Psoas muscle (tissue), 8 donors: ENCODE data around the gene IDUA. TPM values are rescaled to one million over a fixed set of nuclear protein-coding genes. Genes with fewer than 3 reads are reported as not detected.
"Not testable (repeated sequence)": the region's sequence is repeated elsewhere in the genome, so short reads cannot be mapped to it uniquely, and the experiment has no call there.

Experiments
- ATAC-seq, 4 donors: fragments of 200-7000 bp; cut with Tn5 transposase; one replicate each; pipeline ENCODE4 v1.9.1; 2020; ENCODE audit warnings: moderate library complexity in 3 of 4, mild to moderate bottlenecking in 2 of 4
- DNase-seq, 2 donors: peaks; one replicate each; pipeline ENCODE4 v3.0.0-alpha.2; 2020
- H3K27ac ChIP-seq: fragments of 200-600 bp; one replicate; pipeline ENCODE4 v1.8.0; 2022
- H3K27me3 ChIP-seq, 3 donors: fragments of 200-600 bp in 1 of 3; one replicate each; pipeline versions ENCODE4 v1.6.1 to v1.8.0; 2013 to 2022; ENCODE audit warnings: low read length in 2 of 3, mild to moderate bottlenecking in 2 of 3, moderate library complexity in 1 of 3; ENCODE audit not compliant: insufficient read depth in 3 of 3
- H3K36me3 ChIP-seq, 2 donors: fragments of 200-600 bp in 1 of 2; one replicate each; pipeline versions ENCODE4 v1.6.1 to v1.8.0; 2013 to 2022; ENCODE audit warnings: low read depth in 1 of 2, mild to moderate bottlenecking in 1 of 2, moderate library complexity in 1 of 2; ENCODE audit not compliant: insufficient read depth in 1 of 2
- H3K4me1 ChIP-seq: fragments of 200-600 bp; one replicate; pipeline ENCODE4 v1.8.0; 2022
- H3K4me3 ChIP-seq: fragments of 200-600 bp; one replicate; pipeline ENCODE4 v1.8.0; 2022; ENCODE audit warnings: mild to moderate bottlenecking
- H3K9me3 ChIP-seq: fragments of 200-600 bp; one replicate; pipeline ENCODE4 v1.8.0; 2022
- CTCF ChIP-seq: fragments of 200-600 bp; IDR thresholded peaks from one replicate; pipeline ENCODE4 v1.8.0; 2022; ENCODE audit warnings: antibody characterized with exemption
- WGBS, 3 donors: extraction: QIAGEN DNeasy Blood & Tissue Kit; methylation state at CpG; one replicate each; pipeline versions ENCODE4 v1.1.6 to v1.1.7; 2013; 5-methylcytosine and 5-hydroxymethylcytosine counted together
- intact Hi-C, 2 donors: fragments of 100-400 bp; cut with DNase I; formaldehyde crosslinking; loops; one replicate each; pipeline versions ENCODE4 v1.11.0 to v1.14.2; 2022
- polyA plus RNA-seq, 3 donors: library from polyadenylated mRNA; stranded (reverse); fragments of 200-250 nt; gene quantifications; one replicate each; pipeline ENCODE4 v1.2.3, GENCODE V29; 2013
- total RNA-seq, 4 donors: library from RNA; stranded (reverse); fragmentation: NEBNext Ultra II Directional in 2 of 4; extraction: Animal tissue kit (Norgen Biotek cat#: 25700) in 2 of 4; gene quantifications; one replicate each; pipeline versions ENCODE4 v1.2.1 to v1.2.4, GENCODE V29; 2021 to 2023
- donor health status: healthy with polysubstance abuse.
- donor health status: DM: no; HTN: no; CAD: no; lungs with moderate emphysema.
- donor health status: Bipolar disorder and iron deficiency.
- donor health status: healthy.
- donor health status: DM: yes; HTN: yes; CAD: no.
- donor health status: DM: no; HTN: no; CAD: no.
- donor health status: DM: no; HTN: no; CAD: no.
- donor health status: DM: yes; HTN: yes; CAD: no.

The IDUA gene
- total and polyA plus RNA-seq, 7 donors = 1.3 to 6.0 (median 5.1) TPM

GRCh38 chr4:1050486-1051213 is 63.8 kb downstream of the IDUA start:
- H3K27me3 ChIP-seq = peaks cover 0 to 65% (median 14%) of the 10 kb centered on the region in 3 donors
- H3K27ac ChIP-seq = no peak overlapping the region
- DNase-seq = peak in 1 of 2 donors; percentile 11
- H3K4me3 ChIP-seq = no peak overlapping the region
- H3K36me3 ChIP-seq = no peaks in the 10 kb centered on the region
- intact Hi-C loops = no loop called here
- ATAC-seq = no peak
- no peak for TF ChIP-seq CTCF
- no peaks in the 10 kb centered on the region for H3K9me3 ChIP-seq
- H3K4me1 ChIP-seq = peaks cover 7% of the 10 kb centered on the region
- 73 to 84% (median 74%) methylated on average over 40 of the region's 40 CpGs for WGBS, 3 donors

GRCh38 chr4:1051472-1051871 is 64.6 kb downstream of the IDUA start:
- no peak for ATAC-seq
- Histone ChIP-seq H3K4me3 (no peak overlapping the region), H3K9me3 (no peaks in the 10 kb centered on the region), H3K4me1 (peaks cover 7% of the 10 kb centered on the region), H3K36me3 (no peaks in the 10 kb centered on the region), H3K27ac (no peak overlapping the region), H3K27me3 (peaks cover 0 to 69% (median 14%) of the 10 kb centered on the region in 3 donors)
- no peak for DNase-seq
- no peak for TF ChIP-seq CTCF
- 57 to 68% (median 62%) methylated on average over 9 of the region's 9 CpGs for WGBS, 3 donors
- intact Hi-C loops = no loop called here

GRCh38 chr4:1052231-1052671 is 65.4 kb downstream of the IDUA start:
- Histone ChIP-seq H3K4me3 (no peak overlapping the region), H3K9me3 (no peaks in the 10 kb centered on the region), H3K27me3 (peaks cover 0 to 72% (median 15%) of the 10 kb centered on the region in 3 donors), H3K4me1 (peaks cover 7% of the 10 kb centered on the region), H3K27ac (no peak overlapping the region), H3K36me3 (no peaks in the 10 kb centered on the region)
- WGBS, 3 donors = 40 to 54% (median 46%) methylated on average over 15 of the region's 15 CpGs
- ATAC-seq = no peak
- no peak for DNase-seq
- intact Hi-C loops = no loop called here
- TF ChIP-seq CTCF = no peak

GRCh38 chr4:1053080-1053661 is 66.3 kb downstream of the IDUA start:
- Histone ChIP-seq H3K27ac (no peak overlapping the region), H3K36me3 (no peaks in the 10 kb centered on the region), H3K9me3 (no peaks in the 10 kb centered on the region), H3K27me3 (peaks cover 0 to 71% (median 15%) of the 10 kb centered on the region in 3 donors), H3K4me1 (peaks cover 7% of the 10 kb centered on the region), H3K4me3 (peak overlapping the region; percentile 13)
- ATAC-seq (peak; percentile 39 to 83 (median 57)), DNase-seq (no peak)
- WGBS, 3 donors = 16 to 27% (median 18%) methylated on average over 24 of the region's 24 CpGs
- intact Hi-C loops = no loop called here
- no peak for TF ChIP-seq CTCF

- WGBS, 3 donors = 22 to 31% (median 28%) methylated on average over 6 to 7 of the region's 7 CpGs
- intact Hi-C loops, H3K4me1 ChIP-seq, H3K27ac ChIP-seq, H3K9me3 ChIP-seq, DNase-seq, H3K36me3 ChIP-seq, ATAC-seq, H3K4me3 ChIP-seq: not testable (repeated sequence)
- H3K27me3 ChIP-seq = peaks cover 0 to 71% (median 13%) of the 10 kb centered on the region in 3 donors
These were observed 67.0 kb downstream of the IDUA start for GRCh38 chr4:1053891-1054290.

Other genes with a start within 250 kb of the IDUA start
- 1 to 10 TPM; 1.3 to 1.6 (median 1.5) TPM for gene CPLX1, start 160.9 kb upstream of the IDUA start, total RNA-seq
- gene CPLX1, start 160.9 kb upstream of the IDUA start, polyA plus RNA-seq = 1 to 10 TPM in 1 of 3 donors, under 1 TPM in 2; 0.44 to 2.3 (median 0.66) TPM
- 10 to 100 TPM; 20.9 to 46.7 (median 29.9) TPM for gene GAK, start 54.7 kb upstream of the IDUA start, total RNA-seq
- gene GAK, start 54.7 kb upstream of the IDUA start, polyA plus RNA-seq = 10 to 100 TPM; 25.7 to 55.8 (median 38.7) TPM
- gene TMEM175, start 54.6 kb upstream of the IDUA start, total RNA-seq = 10 to 100 TPM; 11.7 to 15.3 (median 14.7) TPM
- 10 to 100 TPM in 2 of 3 donors, 1 to 10 TPM in 1; 8.7 to 23.9 (median 13.8) TPM for gene TMEM175, start 54.6 kb upstream of the IDUA start, polyA plus RNA-seq
- gene DGKQ, start 13.5 kb upstream of the IDUA start, total RNA-seq = 1 to 10 TPM; 2.8 to 3.9 (median 3.5) TPM
- gene DGKQ, start 13.5 kb upstream of the IDUA start, polyA plus RNA-seq = 1 to 10 TPM; 2.2 to 2.5 (median 2.4) TPM
- gene SLC26A1, start 6.4 kb downstream of the IDUA start, total RNA-seq = under 1 TPM in 1 of 4 donors, not detected in 3; 0.12 TPM
- under 1 TPM; 0.06 to 0.36 (median 0.18) TPM for gene SLC26A1, start 6.4 kb downstream of the IDUA start, polyA plus RNA-seq
- gene FGFRL1, start 24.6 kb downstream of the IDUA start, total RNA-seq = 10 to 100 TPM; 14.4 to 18.6 (median 16.9) TPM
- gene FGFRL1, start 24.6 kb downstream of the IDUA start, polyA plus RNA-seq = 10 to 100 TPM in 2 of 3 donors, 1 to 10 TPM in 1; 9.8 to 41.2 (median 12.8) TPM
- gene RNF212, start 126.5 kb downstream of the IDUA start, total RNA-seq = 1 to 10 TPM in 1 of 4 donors, under 1 TPM in 3; 0.42 to 1.5 (median 0.69) TPM
- under 1 TPM; 0.03 to 0.38 (median 0.31) TPM for gene RNF212, start 126.5 kb downstream of the IDUA start, polyA plus RNA-seq
- 10 to 100 TPM in 1 of 4 donors, 1 to 10 TPM in 3; 6.8 to 18.5 (median 8.0) TPM for gene SPON2, start 185.5 kb downstream of the IDUA start, total RNA-seq
- 1 to 10 TPM; 4.1 to 6.4 (median 6.2) TPM for gene SPON2, start 185.5 kb downstream of the IDUA start, polyA plus RNA-seq